HG02970 (cell line): ENCODE data around the gene ABCC1.

Experiments used
- ATAC-seq: cut with Tn5 transposase; IDR thresholded peaks from one replicate; pipeline ENCODE4 v1.9.1; 2021; ENCODE audit warnings: mild to moderate bottlenecking, moderate library complexity, moderate number of reproducible peaks; ENCODE audit not compliant: unreplicated experiment, low FRiP score

The ABCC1 gene

GRCh38 chr16:15986261-15986660 is 36.8 kb downstream of the ABCC1 start:
- ATAC-seq = no peak

- ATAC-seq = no peak
These were observed 39.0 kb downstream of the ABCC1 start for GRCh38 chr16:15988268-15989013.

GRCh38 chr16:15990902-15991301 is 41.5 kb downstream of the ABCC1 start:
- no peak for ATAC-seq

GRCh38 chr16:15993128-15993527 is 43.7 kb downstream of the ABCC1 start:
- no peak for ATAC-seq

- ATAC-seq = no peak
These were observed 44.1 kb downstream of the ABCC1 start for GRCh38 chr16:15993541-15993940.

- ATAC-seq = no peak
These were observed 44.7 kb downstream of the ABCC1 start for GRCh38 chr16:15993946-15994665.

- no peak for ATAC-seq
These were observed 47.2 kb downstream of the ABCC1 start for GRCh38 chr16:15996432-15997109.

- no peak for ATAC-seq
These were observed 51.3 kb downstream of the ABCC1 start for GRCh38 chr16:16000685-16001084.

GRCh38 chr16:16001596-16002255 is 52.3 kb downstream of the ABCC1 start:
- ATAC-seq = no peak

GRCh38 chr16:16003719-16004313 is 54.4 kb downstream of the ABCC1 start:
- no peak for ATAC-seq

GRCh38 chr16:16004314-16004749 is 54.9 kb downstream of the ABCC1 start:
- ATAC-seq = no peak

GRCh38 chr16:16005721-16006120 is 56.3 kb downstream of the ABCC1 start:
- ATAC-seq = no peak

GRCh38 chr16:16006650-16007049 is 57.2 kb downstream of the ABCC1 start:
- no peak for ATAC-seq

GRCh38 chr16:16007743-16008111 is 58.3 kb downstream of the ABCC1 start:
- peak; percentile 61 for ATAC-seq

GRCh38 chr16:16008666-16009065 is 59.2 kb downstream of the ABCC1 start:
- ATAC-seq = no peak

- ATAC-seq = no peak
These were observed 60.0 kb downstream of the ABCC1 start for GRCh38 chr16:16009401-16009800.

- no peak for ATAC-seq
These were observed 60.8 kb downstream of the ABCC1 start for GRCh38 chr16:16010194-16010593.

GRCh38 chr16:16012144-16012543 is 62.7 kb downstream of the ABCC1 start:
- ATAC-seq = no peak

- no peak for ATAC-seq
These were observed 64.4 kb downstream of the ABCC1 start for GRCh38 chr16:16013812-16014211.
